ENCODE results near the gene PSMB8. TPM values are rescaled to one million over a fixed set of nuclear protein-coding genes. Genes with fewer than 3 reads are reported as not detected.

PSMB8 gene
- total and polyA plus RNA-seq, 8 donors = 37.9 to 122 (median 42.9) TPM

- intact Hi-C loops (cut with DNase I) = no loop called here
- Histone ChIP-seq H3K9me3 (no peaks in the 10 kb centered on the region), H3K36me3 (no peaks in the 10 kb centered on the region), H3K27me3 (no peaks in the 10 kb centered on the region), H3K4me3 (no peak overlapping the region), H3K27ac (peak overlapping the region in 1 of 2 donors; percentile 48), H3K4me1 (peaks cover 0 to 12% of the 10 kb centered on the region in 2 donors)
- DNase-seq = no peak
- ATAC-seq = no peak
- no peak for TF ChIP-seq CTCF (IDR thresholded peaks at IDR 0.05)
These were observed 23.9 kb upstream of the PSMB8 start for GRCh38 chr6:32867554-32868256.

GRCh38 chr6:32867022-32867477, 23.2 kb upstream of the PSMB8 start:
- no peak for ATAC-seq
- intact Hi-C loops (cut with DNase I) = no loop called here
- TF ChIP-seq CTCF (IDR thresholded peaks at IDR 0.05) = no peak

GRCh38 chr6:32865724-32866443, 22.0 kb upstream of the PSMB8 start:
- H3K27me3 ChIP-seq = no peaks in the 10 kb centered on the region
- intact Hi-C loops (cut with DNase I) = no loop called here
- DNase-seq = no peak
- H3K9me3 ChIP-seq = no peaks in the 10 kb centered on the region
- no peak for ATAC-seq
- no peak overlapping the region for H3K4me3 ChIP-seq
- H3K4me1 ChIP-seq = peaks cover 0 to 19% of the 10 kb centered on the region in 2 donors
- no peak for TF ChIP-seq CTCF (IDR thresholded peaks at IDR 0.05)
- peaks cover 0 to 4% of the 10 kb centered on the region in 2 donors for H3K36me3 ChIP-seq
- H3K27ac ChIP-seq = no peak overlapping the region

More at GRCh38 chr6:32867022-32867477, 23.2 kb upstream of the PSMB8 start:
- H3K27ac ChIP-seq = peak overlapping the region in 1 of 2 donors; percentile 48
- no peak overlapping the region for H3K4me3 ChIP-seq
- H3K4me1 ChIP-seq = peaks cover 0 to 16% of the 10 kb centered on the region in 2 donors
- H3K36me3 ChIP-seq = no peaks in the 10 kb centered on the region
- H3K9me3 ChIP-seq = no peaks in the 10 kb centered on the region
- no peak for DNase-seq
- H3K27me3 ChIP-seq = no peaks in the 10 kb centered on the region

- ATAC-seq (no peak), DNase-seq (no peak)
- Histone ChIP-seq H3K27ac (no peak overlapping the region), H3K4me1 (peaks cover 0 to 23% of the 10 kb centered on the region in 2 donors), H3K4me3 (no peak overlapping the region), H3K9me3 (no peaks in the 10 kb centered on the region), H3K27me3 (no peaks in the 10 kb centered on the region), H3K36me3 (peaks cover 3 to 34% of the 10 kb centered on the region in 2 donors)
- TF ChIP-seq CTCF (IDR thresholded peaks at IDR 0.05) = no peak
- intact Hi-C loops (cut with DNase I) = no loop called here
These were observed 18.9 kb upstream of the PSMB8 start for GRCh38 chr6:32862725-32863124.

GRCh38 chr6:32860674-32861073, 16.8 kb upstream of the PSMB8 start:
- Histone ChIP-seq H3K9me3 (no peaks in the 10 kb centered on the region), H3K4me3 (no peak overlapping the region), H3K27ac (peak overlapping the region; percentile 13 to 38), H3K36me3 (peaks cover 3 to 51% of the 10 kb centered on the region in 2 donors), H3K4me1 (peaks cover 0 to 32% of the 10 kb centered on the region in 2 donors), H3K27me3 (no peaks in the 10 kb centered on the region)
- intact Hi-C loops (cut with DNase I) = no loop called here
- TF ChIP-seq CTCF (IDR thresholded peaks at IDR 0.05) = no peak
- ATAC-seq (no peak), DNase-seq (no peak)
